ENCODE results near the gene ZMAT5.

ZMAT5 gene

DNA sequence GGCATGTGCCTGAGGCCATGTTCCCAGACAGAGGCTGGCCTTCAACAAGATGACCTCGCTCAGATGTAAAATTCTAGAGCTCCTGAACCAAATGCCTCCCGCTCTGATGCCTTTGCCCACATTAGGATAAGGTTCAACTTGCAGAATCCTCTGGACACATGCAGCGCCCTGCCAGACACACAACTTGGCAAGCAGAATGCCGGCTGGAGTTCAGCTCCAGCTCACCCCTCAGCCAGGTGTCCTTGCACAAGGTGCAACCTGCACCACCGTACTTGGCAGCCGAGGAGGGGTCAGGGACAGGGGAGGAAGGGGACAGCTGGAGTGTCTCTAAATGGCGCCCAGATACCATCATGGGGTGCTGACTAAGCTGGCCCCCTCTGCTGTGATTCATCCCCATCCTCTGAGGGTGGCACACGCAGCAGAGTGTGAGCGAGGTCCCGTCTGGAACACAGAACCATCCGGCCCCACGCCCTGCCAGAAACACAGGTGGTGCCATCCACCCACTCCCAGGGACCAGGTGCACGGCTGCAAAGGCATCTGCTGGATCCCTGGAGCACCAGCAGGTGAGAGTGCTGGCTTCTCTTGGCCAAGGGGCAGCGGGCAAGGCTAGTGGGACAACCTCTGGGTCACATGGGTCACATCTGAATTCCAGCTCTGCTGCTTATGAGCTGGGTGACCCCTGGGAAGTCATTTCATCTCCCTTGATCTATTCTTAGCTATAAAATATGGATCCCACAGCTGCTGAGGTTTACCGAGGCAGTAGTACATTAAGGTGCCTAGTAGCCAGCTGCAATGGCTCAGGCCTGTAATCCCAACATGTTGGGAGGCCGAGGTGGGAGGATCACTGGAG lies 12.8 kb downstream of the ZMAT5 start:
- no peak for DNase-seq

DNA sequence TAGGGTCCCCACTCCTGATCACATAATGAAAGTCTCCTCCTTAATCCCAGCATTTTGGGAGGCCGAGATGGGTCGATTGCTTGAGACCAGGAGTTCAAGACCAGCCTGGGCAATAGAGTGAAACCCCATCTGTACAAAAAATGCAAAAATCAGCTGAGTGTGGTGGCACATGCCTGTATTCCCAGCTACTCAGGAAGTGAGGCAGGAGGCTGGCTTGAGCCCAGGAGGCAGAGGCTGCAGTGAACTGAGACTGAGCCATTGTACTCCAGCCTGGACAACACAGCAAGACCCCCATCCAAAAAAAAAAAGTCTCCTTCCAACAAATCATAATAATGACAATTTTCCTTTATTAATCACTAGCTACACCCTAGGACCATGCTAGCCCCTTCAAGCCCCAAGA lies 15.1 kb downstream of the ZMAT5 start:
- DNase-seq, result no peak

DNA sequence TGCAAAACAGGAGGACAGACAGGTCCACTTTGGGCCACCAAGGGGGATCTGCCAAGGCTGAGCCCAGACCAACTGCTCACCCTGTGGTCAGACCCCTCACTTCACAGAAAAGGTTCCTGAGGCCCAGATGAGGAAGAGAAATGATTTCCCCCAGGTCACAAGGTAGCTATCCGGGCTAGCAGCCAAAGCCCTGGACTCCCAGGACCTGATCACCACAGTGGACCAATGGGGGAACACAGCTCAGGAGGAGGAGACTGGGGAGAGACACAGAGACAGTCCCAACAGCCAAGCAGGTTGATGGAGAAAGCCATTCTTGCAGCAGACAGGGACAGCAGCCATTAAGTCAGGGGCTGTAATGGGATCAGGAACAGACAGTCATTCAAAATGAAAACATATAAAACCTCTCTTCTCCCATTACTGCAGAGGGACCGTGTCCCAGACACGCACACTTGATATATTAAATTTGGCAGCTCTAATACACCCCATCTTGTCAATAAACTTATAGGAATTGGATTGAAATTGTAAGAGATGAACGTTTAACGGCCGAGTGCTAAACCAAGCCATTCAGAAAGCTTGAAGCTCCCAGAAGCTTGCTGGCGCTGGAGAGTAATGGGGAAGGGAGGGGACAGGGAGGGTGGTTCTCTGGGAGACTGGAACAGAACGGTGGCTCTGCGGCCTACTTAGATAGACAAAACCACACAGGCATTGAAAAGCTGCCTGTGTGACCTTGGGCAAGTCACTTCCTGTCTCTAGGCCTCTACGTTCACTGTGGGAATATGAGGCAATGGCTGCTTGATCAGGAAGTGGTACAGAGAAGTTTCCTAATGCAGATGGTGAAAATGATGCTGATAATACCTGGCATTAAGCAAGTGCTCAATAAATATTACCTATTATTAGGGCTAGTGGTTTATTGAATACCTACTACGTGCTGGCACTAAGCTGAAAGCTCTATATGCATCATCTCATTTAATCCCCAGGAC lies 16.0 kb downstream of the ZMAT5 start:
- peak; percentile 52 to 78 (median 72) for DNase-seq

DNA sequence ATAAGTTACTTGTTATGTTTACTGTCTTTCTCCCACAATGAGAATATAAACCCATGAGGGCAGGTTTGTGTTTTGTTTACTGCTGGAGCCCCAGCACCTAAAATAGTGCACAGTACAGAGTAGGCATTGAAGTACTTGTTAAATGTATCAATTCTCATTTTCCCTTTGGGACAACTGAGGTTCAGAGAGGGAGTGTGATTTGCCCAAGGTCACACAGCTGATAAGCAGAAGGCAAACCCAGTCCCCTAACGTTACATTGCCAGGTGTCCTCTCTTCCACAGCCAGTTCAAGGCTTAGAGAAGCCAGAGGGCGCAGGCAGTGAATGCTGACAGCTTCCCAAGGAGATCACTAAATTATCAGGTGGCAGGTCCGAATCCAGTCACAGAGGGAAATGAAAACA lies 16.8 kb downstream of the ZMAT5 start:
- DNase-seq, result no peak

DNA sequence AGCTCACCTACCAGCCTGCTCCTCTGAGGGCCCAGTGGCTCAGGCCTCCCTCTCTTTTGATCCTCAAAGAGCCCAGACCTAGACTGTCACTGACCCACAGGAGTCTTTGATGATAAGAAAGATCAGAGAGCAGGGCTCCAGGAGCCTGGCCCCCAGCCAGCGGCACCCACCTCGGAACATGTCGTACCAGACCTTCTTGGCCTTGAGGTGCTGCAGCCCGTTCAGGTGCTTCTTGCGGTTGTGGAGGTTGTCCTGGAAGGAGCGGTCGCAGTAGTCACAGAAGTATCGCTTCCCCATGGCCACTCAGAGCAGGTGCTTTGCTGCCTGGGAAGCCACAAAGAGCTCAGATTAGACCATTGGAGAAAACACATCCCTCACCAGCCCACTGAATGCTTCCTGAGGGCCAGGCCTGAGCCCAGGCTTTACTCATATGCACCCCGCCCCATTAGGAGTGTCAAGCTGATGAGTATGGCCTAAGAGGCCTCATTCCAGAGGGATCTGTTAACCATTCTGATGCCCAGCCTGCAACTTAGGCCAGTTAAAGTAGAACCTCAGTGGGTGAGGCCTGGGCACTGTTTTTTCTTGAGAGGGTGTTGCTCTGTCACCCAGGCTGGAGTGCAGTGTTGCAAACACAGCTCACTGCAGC lies 18.4 kb downstream of the ZMAT5 start:
- DNase-seq, result no peak

DNA sequence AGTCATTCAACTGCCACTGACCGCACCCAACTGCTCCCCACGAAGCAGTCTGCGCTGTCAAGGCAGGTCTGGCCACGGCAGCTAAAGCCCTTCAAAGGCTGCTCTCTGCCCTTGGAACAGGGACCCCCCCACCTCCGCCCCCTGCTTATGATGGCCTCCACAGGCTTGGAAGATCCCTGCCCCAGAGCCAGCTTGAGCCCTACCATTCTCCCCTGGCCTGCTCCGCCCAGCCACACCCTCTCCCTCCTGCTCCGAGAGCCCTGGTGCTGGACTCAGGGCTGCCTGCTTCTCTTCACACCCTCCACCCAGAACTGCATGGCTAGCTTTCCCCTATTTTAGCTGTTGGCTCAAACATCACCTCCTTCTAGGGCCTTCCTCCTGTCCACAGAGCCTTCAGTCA lies 19.0 kb downstream of the ZMAT5 start:
- DNase-seq, result no peak

DNA sequence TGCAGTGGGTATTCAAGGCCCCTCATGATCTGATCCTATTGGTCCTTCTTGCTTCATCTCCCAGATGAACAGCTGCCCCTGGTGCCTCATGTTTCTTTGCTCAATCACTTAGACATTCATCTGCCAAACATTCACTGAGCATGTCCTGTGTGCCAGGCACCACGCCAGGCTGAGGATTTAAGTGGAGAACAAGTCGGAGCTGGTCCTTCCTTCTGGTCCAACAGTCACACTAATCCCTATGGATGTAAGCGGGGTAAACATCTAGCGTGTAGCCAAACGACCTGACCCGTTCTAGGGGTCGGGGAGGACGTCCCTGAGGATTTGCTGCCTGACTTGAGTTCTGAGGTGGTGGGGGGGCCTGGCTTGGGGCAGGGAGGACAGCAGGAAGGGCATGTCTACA lies 21.9 kb downstream of the ZMAT5 start:
- DNase-seq, result no peak

DNA sequence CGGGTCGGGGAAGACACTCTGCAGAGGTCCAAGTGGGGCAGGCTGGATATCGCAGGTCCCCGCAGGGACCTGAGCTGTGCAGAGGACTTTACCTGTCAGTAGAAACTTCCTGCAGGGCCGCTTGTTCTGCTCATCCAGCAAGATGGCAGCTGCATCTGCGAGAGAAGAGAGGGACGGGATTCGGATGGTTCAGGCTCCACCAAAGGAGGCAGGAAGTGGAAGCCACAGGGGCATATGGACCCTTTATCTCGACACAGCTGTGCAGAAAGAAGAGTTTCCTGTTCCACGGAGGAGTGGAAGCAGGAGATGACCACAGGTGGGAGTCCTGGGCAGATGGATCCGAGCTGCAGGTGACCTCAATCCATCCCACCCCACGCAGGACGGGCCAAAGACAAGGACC lies 24.5 kb downstream of the ZMAT5 start:
- DNase-seq, result no peak

DNA sequence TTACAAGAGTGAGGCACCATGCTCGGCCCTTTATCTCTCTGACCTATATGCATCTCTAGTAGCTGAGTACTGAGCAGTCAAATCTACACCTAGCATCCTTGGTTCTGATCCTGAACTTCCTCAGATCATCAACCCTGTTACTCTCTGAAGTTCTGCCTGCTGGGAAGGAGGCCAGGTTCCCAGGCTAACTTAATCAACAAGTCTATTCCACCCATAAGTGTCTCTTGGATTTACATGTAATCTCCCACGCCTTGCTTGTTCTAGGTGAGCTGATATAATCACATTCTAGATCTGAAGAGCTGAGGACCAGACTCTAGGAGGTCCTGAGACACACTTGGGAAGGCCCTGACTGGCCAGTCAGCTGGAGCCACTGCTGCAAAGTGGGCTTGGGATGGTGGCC lies 24.9 kb downstream of the ZMAT5 start:
- DNase-seq, result no peak

DNA sequence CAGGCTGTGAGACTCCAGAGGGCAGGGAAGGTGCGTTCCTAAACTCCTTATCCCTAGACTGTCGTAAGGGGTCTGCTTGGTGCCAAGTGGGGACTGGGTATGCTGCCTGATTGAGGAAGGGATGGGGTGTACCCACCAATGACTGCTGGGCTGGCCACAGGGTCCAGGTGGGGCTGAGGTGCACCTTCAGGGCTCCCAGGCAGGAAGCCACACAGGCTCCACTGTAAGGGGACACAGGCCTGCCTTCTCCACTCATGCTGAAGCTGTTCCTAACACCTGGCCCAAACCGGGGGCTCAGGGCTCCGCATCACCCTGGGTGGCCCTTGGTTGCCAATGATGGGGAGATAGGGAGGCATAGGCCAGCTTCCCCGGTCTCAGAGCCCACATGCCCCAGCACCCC lies 26.6 kb downstream of the ZMAT5 start:
- DNase-seq, result no peak

DNA sequence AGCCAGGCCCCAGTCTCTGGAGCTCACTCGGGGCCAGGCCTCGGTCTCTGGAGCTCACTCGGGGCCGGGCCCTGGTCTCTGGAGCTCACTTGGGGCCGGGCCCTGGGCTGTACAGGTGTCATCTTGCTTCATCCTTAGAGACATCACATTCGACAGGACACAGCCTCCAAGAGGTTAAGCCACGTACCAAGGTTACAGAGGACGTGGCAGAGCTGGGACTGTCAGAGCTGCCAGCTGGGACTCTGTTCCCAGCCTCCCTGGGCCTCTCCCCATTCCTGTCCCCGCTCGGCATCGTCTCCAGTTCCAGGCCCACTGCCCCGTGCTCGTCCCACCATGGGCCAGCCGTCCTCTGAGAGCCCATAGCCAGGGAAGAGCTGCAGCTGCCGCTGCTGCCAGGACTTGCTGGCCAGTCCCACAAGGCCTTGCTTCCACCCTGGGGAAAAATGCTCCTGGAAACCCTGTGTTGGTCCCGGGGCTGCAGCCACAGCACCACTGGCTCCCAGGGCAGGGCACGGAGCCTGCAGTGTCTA lies 27.4 kb downstream of the ZMAT5 start:
- no peak for DNase-seq

DNA sequence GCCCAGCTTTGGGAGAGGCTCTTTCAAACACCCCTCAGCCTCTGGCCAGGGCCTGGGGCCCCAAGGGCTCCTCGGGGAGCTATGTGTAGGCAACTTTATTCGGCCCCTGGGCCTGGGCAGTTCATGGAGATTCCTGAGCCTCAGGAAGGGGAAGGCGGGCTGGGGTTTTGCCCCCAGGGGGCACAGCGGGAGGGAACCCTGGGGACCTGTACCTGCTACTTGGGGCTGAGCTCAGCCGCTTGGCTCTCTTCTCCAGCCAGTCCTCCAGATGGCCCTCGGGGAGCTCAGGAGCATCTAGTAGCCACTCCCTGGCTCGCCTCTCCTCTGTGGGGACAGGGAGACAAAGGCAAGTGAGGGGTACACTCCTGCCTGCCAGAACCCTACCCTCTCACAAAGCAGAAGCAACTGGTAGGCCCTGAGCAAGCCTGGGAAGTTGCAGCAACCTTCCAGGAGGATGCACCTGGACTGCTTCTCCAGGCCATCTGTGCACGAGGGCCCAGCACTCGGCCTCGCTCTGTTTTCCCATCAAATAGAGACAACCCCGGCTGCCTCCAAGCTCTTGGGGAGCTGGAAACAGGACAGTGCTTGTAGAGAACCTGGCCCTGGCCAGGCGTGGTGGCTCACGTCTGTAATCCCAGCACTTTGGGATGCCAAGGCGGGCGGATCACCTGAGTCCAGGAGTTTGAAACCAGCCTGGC lies 28.5 kb downstream of the ZMAT5 start:
- no peak for DNase-seq

DNA sequence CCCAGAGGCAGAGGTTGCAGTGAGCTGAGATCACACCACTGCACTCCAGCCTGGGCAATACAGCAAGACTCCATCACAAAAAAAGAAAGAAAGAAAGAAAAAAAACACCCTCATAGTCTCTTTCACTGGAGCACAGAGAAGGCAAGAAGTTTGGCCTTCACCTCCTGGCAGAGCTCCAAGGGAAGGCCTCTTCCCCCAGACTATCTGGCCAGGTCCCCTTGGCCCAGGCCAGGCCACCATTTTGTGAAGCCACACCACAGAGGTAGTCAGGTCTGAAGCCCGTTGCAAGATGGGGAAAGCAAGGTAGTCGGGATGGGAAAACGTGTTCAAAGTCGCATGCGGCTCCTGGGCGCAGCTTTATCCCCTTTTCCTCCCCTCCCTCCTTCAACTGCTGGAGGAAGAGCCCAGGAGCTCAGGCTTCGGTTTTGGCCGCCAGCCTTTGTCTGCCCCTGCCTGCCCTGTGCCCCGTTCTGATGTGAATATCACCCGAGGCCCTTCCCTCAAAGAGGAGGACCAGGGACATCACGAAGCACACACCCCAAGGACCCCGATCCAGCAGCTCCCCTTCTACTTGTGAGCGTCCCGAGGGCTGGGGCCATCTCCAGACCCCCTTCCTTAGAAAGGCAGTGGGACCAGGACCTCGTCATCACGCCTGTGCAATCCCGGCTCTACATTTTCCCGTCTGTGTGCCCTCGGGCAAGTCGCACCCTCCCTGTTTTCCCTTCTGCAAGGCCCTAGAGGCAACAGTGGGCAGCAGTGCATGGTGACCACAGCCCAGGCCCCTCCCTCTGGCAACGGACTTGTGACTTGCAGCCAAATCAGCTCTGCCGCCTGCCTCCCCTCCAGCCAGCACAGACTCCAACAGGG lies 29.3 kb downstream of the ZMAT5 start:
- DNase-seq, result no peak

DNA sequence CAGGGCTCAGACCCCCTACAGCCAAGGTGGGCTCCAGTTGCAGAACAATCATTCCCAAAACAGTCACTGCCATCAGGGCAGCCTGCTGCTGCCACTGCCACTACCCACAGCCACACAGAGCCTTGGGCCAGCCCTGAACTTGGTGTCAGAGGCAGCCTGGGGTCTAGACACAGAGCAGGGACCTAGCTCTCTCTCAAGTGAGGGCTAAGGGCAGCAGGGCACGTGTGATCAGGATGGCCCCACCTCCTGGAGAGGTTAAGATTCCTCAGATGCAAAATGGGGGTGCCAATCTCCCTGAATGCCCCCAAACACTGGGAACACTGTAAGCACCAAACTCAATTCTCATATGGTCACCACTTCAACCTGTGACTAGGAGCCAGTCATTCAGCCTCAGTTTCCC lies 31.4 kb downstream of the ZMAT5 start:
- no peak for DNase-seq

DNA sequence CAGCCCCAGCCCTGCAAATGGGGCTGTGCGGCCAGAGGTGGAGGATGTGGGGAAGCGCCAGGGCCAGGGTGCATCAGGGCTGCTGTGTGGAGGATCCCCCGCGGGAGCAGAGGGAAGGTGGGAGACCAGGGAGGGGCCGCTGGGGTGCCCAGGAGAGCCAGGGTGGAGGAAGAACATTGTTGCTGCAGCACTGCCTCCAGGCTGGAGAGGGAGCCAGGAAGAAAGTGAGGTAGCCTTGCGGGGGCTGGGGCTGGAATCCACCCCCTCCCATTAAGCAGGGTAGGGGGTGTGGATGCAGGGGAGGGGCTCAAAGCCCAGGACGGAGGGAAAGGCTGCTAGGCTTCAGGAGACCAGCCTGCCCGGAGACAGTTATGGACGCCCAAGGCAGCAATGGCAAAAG lies 32.0 kb downstream of the ZMAT5 start:
- no peak for DNase-seq

DNA sequence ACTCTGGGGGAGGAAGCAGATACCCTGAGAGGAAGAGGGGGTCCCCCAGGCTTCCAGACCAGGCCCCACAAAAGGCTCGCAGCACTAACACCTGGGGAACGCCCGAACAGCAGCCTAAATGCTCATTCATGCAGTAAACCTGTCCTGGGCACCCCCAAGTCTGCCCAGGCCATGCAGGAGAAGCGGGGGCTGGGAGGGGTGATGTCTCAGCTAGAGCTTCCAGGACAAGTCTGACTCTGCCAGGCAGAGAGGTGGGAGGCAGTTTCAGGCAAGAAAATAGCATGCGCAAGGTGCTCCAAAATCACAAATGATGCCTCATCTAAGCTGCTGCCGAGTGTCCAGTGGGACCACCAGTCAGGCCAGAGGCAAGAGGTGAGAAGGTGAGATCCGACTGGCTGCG lies 32.4 kb downstream of the ZMAT5 start:
- DNase-seq, result no peak

DNA sequence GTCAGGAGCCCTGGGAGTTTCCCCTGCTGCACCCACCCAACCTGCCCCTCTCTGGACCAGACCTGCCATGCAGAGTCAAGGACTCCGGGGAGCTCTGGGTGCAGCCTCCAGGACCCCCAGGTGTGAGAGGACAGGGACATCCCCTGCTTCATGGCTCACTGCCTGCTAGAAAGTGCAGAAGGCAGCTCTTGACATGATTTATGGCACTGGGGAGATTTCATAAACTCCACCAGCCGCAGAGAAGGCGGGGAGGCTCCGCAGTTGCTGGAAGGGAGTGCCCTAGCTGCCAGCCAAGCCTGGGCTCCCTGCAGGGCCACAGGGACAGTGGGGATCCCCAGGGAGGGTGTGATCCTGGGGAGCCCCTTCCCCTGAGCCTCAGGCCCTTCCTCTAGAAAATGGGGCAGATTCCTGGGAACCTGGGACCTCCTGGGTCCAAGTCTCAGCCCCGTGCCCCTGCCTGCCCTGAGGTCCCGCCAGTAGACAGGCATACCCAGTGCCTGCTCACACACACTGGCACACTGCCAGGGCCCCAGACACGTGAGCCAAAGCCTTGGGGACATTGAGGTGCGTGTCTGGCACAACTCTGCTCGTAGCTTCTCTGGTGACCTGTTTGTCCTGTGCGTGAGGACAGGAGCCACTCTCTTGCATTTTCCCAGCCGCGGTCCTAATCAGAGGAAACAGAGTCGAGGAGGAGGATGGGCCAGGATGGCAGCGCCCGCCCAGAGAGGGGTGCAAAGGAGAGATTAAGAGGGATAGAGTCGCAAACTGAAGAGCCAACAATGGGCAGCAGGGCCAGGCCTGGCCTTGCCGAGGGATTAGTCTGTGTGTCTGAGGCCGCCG lies 33.2 kb downstream of the ZMAT5 start:
- DNase-seq, result no peak

DNA sequence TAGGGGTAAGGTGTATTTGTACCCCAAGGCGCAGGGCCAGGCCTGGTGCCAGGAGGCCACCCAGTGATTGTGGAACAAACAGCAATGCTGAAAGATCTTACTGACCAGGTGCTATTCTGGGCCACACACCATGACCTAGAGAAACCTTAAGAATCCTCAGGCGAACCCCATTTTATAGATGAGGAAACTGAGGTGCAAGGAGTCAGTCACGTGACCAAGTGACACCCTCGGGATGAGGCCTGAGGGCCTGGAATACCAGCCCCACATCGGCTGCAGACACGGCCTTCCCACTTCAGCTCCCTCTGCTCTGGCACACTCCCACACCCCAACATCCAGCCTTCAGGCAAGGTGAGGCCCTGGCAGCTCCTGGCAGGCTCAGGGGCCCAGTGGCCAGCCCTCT lies 33.9 kb downstream of the ZMAT5 start:
- DNase-seq, result no peak

DNA sequence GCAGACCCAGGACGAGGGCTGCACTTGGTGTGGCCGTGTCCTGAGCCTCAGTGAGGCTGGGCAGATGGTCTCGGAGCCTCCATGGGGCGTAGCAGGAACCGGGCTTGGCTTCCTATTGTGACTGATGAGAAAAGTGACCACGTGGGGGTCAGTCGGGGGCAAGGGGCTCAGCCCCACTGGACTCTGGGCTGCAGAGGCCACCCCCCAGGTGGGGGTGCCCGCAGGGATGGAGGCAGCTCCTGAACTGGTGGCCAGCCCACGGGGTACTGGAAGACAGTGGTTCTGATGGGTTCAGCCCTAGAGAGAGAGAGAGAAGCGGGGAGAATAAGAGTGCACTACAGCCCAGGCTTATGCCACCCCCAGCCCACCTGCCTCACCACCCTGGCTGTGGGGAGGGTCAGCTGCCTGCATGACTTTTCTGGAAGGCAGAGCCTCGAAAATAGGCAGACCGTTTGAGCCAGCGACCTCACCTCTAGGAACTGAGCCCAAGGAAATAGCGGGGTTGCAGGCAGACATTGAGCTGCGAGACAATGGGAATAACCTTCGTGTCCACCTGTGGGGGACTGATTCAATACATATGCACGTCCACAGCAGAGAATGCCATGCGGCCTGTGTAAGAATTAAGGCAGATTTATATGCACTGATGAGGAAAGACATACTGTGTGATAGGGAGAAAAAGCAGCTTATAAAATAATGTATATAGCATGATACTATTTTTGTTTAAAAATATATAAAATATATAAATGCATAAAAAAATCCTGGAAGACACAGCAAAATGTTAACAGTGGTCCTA lies 35.6 kb downstream of the ZMAT5 start:
- DNase-seq, result no peak

DNA sequence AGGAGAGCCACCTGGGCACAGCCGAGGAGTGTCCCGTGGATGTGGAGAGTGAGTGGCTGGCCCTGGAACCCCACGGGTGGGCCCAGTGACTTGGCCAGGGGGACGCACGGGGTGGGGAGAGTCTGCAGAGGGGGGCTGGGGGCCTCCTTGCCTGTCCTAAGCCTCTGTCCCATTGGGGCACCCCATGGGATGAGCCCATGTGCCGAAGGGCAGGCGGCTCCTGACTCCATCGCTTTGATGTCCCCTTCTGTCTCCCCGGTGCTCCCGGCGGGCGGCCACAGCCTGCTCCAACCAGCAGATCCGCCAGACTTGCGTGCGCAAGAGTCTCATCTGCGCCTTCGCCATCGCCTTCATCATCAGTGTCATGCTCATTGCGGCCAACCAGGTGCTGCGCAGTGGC lies 37.6 kb downstream of the ZMAT5 start:
- DNase-seq, result no peak

All from suppressor macrophage (primary cell).